SKM-1 (cell line): Measurements from ENCODE around the gene ARVCF.

ENCODE experiments used
- DNase-seq: peaks from one replicate; lab custom pipeline; 2025; ENCODE audit not compliant: unreplicated experiment; lab: John Stamatoyannopoulos, UW

The ARVCF gene

GRCh38 chr22:20031732-20032406 is 15.2 kb upstream of the ARVCF start:
- DNase-seq, result no peak

- DNase-seq, result no peak
These were observed 13.1 kb upstream of the ARVCF start for GRCh38 chr22:20029550-20030225.

GRCh38 chr22:20028855-20029549 is 12.4 kb upstream of the ARVCF start:
- no peak for DNase-seq

- DNase-seq, result no peak
These were observed 11.6 kb upstream of the ARVCF start for GRCh38 chr22:20027966-20028854.

- DNase-seq, result no peak
These were observed 10.5 kb upstream of the ARVCF start for GRCh38 chr22:20026996-20027601.

GRCh38 chr22:20026204-20026908 is 9.7 kb upstream of the ARVCF start:
- DNase-seq, result no peak

- DNase-seq, result no peak
These were observed 9.0 kb upstream of the ARVCF start for GRCh38 chr22:20025401-20026203.

GRCh38 chr22:20024650-20025397 is 8.2 kb upstream of the ARVCF start:
- DNase-seq, result no peak

- no peak for DNase-seq
These were observed 7.6 kb upstream of the ARVCF start for GRCh38 chr22:20024225-20024624.

- DNase-seq, result peak; percentile 19
These were observed 6.5 kb upstream of the ARVCF start for GRCh38 chr22:20022978-20023613.

GRCh38 chr22:20022231-20022977 is 5.8 kb upstream of the ARVCF start:
- no peak for DNase-seq

GRCh38 chr22:20021196-20022181 is 4.9 kb upstream of the ARVCF start:
- DNase-seq, result no peak

GRCh38 chr22:20020533-20021195 is 4.0 kb upstream of the ARVCF start, which contains the start of gene TANGO2:
Gene TANGO2 (plus strand): TSS chr22:20021110. CDS start chr22:20036799, 15,689 bp downstream.
- peak; percentile 75 for DNase-seq

- DNase-seq, result no peak
These were observed 3.3 kb upstream of the ARVCF start for GRCh38 chr22:20019661-20020532.

- DNase-seq, result no peak
These were observed 1.4 kb upstream of the ARVCF start for GRCh38 chr22:20018001-20018400.
